Myocyte (in vitro differentiated cells): ENCODE measurements around the gene SLC25A44. TPM values are rescaled to one million over a fixed set of nuclear protein-coding genes. Genes with fewer than 3 reads are reported as not detected.

Experiments used
- DNase-seq: peaks from one replicate; pipeline ENCODE4 v3.0.0-alpha.2; 2012; ENCODE audit warnings: low read depth
- total RNA-seq: library from RNA; depleted of rRNA; stranded (reverse); fragments of >200 nt; gene quantifications from 2 replicates; pipeline ENCODE4 v1.2.3, GENCODE V29; 2014

Gene SLC25A44
- total RNA-seq, 1 donor from 2014 or later: 15.9 TPM

DNA sequence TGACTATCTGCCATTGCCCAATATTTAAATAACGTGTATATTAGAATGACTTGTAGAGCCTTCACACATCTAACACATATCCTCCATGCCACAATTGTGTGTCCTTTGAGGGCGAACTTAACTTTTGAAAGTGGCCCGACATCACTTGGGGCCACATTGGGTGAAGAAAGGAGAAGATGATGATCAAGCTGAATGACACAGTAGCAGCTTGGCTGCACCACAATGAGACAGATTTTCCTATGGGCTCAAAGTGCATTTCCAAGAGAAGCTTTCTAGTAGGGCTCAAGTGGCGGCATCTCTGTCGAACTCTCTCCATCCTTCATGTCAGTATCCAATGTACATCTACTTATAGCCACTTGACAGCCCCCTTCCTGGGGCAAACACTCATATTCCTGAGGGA lies 44.3 kb downstream of the SLC25A44 start:
- DNase-seq: no peak

DNA sequence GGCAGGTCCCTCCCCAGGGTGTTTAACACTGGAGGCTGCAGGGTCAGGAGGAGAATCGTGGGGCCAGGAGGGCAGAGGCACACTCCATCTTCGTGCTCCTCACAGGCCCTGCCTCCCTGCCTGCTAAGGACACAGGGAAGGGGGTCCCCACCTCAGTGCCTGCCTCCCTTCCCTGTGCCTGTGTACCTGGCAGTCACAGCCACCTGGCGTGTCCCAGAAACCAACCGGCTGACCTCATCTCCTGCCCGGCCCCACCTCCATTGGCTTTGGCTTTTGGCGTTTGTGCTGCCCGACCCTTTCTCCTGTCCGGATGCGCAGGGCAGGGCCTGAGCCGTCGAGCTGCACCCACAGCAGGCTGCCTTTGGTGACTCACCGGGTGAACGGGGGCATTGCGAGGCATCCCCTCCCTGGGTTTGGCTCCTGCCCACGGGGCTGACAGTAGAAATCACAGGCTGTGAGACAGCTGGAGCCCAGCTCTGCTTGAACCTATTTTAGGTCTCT lies 47.5 kb downstream of the SLC25A44 start:
- DNase-seq: peak; percentile 98

DNA sequence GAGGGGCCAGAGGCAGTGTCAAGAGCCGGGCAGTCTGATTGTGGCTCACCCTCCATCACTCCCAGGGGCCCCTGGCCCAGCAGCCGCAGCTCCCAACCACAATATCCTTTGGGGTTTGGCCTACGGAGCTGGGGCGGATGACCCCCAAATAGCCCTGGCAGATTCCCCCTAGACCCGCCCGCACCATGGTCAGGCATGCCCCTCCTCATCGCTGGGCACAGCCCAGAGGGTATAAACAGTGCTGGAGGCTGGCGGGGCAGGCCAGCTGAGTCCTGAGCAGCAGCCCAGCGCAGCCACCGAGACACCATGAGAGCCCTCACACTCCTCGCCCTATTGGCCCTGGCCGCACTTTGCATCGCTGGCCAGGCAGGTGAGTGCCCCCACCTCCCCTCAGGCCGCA lies 48.0 kb downstream of the SLC25A44 start, which contains the start of gene BGLAP:
BGLAP (plus strand) TSS at position 259 of the 400 bp plus-strand sequence; CDS start at position 307, 48 bp downstream.
- DNase-seq: peak; percentile 88

DNA sequence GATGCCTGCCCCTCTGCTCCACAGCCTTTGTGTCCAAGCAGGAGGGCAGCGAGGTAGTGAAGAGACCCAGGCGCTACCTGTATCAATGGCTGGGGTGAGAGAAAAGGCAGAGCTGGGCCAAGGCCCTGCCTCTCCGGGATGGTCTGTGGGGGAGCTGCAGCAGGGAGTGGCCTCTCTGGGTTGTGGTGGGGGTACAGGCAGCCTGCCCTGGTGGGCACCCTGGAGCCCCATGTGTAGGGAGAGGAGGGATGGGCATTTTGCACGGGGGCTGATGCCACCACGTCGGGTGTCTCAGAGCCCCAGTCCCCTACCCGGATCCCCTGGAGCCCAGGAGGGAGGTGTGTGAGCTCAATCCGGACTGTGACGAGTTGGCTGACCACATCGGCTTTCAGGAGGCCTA lies 48.8 kb downstream of the SLC25A44 start:
- DNase-seq: no peak

DNA sequence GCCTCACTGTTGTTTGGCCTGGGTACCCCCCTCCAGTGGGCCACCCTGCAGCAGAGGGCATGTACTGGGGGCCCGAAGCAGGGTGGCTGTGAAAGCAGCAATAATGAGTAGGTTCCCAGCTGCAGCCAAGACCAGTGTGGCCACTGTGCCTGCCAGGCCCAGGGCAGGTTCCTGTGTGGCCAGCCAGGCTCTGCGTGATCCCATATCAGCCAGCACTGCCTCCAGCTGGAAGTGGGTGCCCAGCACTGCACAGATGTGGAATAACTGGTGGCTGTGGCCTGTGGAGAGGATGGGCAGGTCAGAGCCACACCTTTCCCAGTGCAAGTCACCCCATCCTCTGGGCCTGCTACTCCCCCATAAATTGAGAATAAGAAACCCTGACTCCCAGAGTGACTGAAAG lies 50.2 kb downstream of the SLC25A44 start:
- no peak for DNase-seq

DNA sequence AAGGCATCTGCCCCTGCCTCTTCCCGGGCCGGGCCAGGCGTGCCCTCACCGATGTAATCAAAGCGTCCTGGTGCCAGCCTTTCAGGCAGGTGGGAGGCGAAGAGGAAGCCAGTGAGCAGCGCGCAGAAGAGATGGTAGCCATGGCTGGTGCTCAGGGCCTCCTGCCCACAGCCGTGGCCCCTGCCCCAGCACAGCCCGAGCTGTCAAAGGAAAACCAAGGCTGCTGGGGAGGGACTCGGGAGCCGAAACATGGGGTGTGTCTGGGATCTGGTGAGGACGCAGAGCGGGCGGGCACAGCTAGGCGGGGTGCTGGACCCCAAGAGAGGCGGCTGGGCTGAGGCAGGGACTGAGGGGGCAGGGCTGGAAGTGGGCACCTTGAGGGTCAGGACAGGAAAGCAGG lies 50.8 kb downstream of the SLC25A44 start:
- no peak for DNase-seq

DNA sequence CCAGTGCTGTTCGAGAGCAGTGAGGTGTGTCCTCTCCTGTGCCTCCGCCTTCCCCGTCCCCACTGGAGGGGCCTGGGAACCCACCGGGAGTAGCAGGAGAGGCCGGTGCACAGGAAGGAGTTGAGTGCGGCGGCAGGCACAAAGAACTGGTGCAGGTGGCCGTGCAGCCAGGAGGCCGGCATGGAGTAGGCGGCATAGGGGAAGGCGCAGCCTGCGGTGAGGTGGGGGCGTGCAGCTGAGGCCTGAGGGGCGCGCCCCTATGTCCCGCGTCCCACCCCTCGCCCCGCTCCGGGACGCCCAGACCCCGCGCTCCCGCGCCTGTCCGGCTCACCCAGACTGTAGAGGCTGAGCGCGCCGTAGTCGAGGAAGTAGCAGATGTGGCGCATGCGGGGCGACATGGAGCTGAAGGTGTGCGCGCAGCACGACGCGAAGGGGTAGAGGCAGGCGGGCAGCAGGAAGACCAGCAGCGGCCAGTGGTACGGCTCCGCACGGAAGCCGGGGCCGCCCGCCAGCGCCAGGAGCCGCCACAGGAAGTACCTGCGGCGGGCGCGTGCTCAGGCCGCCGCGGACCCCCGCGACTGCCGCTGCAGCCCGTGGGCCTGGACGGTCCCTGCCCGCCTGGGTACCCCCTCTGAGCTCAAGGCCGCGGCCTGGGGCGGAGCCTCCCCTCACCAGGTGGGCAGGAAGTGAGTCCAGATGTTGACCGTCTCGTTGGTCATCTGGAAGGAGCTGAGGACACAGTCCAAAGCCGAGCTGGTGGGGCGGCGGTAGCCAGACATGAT lies 51.7 kb downstream of the SLC25A44 start:
- DNase-seq: no peak

DNA sequence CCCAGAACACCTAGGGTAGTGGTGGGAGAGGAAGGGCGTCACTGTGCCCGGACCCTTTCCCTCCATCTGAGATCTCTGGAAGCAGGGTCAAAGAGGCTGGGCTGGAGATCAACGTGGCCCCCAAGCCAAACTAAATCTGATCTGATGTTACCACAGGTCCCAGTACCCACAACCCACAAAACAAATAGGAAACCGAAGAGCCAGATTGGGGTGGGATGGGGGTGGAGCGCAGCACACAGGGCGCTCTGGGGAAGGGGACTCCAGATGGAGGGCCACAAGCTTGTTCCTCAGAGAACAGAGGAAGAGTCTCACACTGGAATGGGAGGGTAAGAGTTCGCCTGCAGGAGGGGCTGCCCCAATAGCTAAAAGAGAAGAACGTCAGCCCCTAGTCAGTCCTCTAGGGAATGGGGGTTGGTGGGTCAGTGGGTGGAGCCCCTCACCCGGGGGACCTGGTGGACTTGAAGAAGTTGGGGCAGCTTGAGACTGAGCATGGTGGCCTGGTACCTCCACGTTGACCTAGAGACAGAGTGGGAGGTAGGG lies 52.4 kb downstream of the SLC25A44 start:
- no peak for DNase-seq

DNA sequence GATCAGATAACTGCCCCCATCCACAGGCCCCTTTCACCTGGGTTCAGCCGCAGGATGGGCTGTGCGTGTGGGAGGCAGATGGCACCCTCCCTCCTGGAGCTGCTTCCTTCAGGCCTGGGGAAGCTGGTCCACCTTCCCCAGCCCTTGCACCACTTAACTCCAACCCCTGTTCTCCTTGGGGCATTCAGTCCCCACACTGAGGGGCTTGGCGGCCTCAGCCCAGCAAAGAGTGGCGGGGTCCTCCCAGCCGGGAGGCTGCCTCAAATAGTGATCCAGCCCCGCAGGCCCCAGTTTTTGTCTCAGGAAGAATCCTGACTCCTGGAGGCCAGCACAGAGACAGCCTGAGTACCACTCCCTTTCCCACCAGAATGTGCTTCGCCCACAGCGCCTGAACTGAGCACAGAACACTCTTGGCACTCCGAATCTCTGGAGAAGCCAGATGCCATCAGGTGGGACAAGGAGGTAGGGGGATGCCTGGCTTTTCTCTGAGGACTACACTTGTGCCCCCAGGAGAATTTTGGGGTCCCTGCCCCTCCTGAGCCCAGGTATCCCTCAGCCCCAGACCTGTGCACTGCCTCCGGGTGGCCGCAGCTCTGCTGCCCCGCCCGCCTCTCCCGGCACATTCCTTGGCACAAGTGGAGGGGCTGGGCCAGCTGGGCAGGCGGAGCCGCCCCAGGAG lies 53.0 kb downstream of the SLC25A44 start:
- no peak for DNase-seq

DNA sequence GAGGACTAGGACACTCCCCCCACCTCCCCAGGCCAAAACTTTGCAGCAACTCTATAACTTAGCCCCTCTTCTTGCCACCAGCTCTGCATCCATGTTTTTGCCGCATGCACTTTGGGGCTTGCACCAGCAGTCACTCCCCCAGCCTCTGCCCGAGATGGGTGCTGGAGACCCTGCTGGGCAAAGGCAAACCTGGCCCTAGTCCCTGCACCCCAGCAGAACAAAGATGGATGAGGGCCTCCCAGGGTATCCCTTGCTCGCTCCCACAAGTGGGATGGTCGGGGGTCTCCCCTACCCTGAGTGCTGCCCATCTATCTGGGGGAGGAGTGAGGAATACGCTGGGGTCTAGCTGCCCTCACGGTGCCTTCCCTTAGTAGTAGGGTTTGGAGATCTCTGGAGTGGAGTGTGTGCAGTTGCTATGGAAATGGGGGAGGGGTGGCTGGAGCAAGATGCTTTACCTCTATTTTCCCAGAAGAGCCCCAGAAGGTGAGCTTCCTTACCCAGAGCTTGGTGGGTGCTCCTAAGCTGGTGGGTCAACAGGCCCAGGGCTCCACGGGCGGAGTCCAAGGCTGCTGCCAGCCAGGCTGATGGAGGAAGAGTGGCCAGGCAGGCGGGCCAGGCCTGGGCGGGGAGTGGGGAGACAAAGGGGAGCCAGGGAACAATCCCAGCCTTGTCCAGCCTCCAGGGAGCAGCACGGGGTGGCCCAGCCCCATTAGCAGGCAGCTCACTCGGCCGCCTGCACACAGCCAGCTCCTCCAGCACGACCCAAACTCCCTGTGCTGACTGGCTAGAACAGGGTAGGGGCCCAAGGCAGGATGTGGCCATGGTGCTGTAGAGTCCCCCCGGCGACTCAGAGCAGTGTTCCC lies 53.8 kb downstream of the SLC25A44 start, which contains the start of gene PAQR6:
PAQR6 (minus strand) TSS at position 597 of the 863 bp plus-strand sequence. CDS start 1,325 bp downstream, outside the sequence.
- no peak for DNase-seq

DNA sequence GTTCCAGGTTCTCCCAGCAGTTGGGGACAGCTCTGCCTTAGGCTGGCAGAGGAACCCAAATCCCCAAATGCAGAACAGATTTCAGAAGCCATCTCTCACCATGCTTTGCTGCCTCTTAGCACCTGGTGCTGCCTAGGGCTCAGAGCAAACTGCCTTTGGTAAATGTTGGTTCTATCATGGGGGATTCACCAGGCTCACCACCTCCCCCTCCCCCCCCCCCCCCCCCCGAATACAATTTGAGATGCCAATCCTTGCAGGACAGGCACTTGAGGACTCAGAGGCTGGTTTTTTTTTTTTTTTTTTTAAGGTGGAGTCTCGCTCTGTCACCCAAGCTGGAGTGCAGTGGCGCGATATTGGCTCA lies 54.4 kb downstream of the SLC25A44 start:
- no peak for DNase-seq

DNA sequence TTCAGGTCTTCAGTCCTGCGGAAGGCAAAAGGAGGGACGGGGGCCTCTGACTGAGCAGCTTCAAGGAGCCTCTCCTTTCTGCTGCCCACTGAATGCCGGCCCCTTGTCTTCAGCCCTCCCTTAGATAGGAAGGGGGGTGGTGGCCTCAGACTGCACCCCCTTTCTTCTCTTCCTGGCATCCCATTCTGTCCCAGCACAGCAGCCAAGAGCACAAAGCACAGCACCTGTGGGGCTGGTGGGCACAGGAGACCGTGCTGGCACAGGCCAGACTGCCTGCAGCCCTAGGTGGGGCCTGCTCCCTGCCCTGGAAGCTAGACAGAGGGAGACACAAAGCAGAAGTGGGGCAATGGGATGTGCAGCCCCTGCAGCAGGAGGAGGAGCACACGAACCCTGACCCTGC lies 55.7 kb downstream of the SLC25A44 start:
- DNase-seq: no peak

DNA sequence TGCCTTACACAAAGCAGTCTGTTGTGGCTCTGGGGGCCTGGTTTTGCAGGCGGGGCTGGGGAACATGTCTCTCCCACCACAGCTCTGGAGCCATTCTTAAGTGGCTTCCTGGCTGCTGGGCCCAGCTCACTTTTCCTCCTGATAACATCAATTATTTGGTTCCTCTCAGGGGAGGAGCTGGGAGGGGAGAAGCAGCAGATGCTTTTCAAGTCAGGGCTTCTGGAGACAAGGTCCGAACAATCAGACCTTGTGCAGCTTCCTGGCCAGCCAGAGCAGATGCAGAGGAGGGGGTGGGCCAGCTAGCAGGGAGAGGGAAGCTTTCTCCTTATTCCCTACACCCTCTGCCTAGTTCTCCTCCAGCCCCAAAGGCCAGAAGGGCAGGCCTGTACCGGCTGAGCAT lies 57.6 kb downstream of the SLC25A44 start:
- DNase-seq: no peak

DNA sequence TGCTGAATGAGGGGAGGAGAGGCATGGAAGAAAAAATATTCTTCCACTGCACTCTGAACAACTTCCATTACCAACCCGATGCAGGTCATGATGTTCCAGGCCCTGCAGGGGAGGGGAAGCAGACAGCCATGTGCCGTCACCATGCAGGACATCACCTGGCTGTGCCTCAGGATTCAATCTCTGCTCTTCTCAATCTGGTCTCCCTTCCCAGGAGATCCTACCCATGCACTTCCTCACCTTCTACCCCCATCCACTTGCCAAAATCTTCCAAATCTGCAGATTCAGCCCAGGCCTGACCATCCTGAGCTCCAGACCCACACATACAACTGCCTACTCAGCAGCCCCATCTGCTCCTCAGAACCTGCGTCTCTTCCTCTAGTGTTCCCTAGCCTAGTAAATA lies 59.7 kb downstream of the SLC25A44 start:
- no peak for DNase-seq

DNA sequence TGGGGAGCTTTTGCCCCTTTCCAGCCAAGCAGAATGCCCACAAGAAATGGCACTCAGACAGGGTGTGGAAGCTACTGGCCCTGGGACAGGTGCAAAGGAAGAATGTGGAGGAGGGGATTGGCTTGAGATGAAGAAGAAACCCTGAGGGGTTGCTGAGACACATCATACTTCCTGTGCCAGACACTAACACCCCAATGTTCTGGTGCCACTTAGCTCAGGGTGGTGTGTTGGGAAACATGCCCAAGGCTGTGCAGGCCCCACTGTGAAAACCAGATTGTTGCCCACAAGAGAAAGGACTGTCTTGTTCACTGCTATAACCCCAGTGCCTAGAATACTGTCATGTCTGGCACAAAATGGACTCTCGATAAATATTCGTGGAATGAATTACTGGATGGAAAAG lies 63.8 kb downstream of the SLC25A44 start:
- DNase-seq: no peak

DNA sequence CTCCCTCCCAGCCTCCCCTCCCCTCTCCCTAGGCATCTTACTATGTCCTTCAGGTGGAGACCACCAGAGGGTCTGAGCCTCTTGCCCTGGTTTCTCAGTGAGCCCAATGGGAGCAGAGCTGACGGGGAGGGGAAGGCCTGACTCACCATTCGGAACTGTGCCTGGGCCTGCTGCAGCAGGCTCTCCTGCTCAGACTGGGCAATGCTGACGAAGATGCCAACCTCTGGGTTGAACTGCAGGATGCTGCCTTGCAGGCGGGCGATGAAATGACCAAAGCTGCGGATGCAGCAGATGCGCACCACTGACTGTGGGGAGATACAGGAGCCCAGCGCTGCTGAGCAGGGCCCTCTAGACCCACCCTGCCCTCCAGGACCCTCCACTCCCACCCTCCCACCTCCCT lies 65.0 kb downstream of the SLC25A44 start:
- no peak for DNase-seq

DNA sequence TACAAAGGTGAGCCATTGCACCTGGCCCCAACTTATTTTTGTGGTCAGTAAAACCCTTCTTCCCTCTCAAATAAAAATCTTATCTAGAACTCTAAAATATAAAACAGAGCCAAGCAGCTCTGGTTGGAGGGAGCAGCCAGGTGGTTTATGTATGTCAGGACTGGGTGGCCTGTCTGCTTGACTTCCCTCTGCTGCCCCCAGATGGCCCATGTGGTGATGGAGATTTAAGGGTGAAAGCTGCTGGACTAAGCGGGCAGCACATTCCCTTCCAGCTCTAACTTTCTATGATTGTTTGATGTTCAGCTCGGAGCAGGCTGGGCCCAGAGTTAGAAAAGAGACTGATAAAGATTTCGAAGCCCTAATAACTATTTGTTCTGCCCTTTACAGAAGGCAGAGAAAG lies 65.9 kb downstream of the SLC25A44 start:
- peak; percentile 63 for DNase-seq

DNA sequence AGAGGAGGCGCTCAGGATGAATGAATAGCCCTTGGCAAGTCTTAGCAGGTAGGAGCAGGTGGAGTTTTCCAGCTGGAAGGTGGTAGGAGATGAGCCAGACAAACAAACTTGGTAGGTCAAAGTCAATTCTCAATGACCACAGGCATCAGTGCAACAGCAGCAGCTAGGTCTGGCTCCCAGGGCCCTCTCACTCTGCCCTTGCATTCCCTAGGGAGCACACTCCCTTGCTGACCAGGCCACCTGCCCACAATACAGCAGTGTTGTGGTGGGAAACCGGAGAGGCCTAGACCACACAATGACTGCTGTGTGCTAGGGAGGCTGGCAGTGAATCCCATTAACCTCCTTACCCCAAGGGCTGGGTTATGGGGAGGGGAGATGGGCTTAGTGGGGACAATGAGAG lies 67.0 kb downstream of the SLC25A44 start:
- peak; percentile 97 for DNase-seq
